Measurements from ENCODE around the gene HIBADH. TPM values are rescaled to one million over a fixed set of nuclear protein-coding genes. Genes with fewer than 3 reads are reported as not detected.

The HIBADH gene
- total RNA-seq, 1 experiment from 2014 or later, result 31.2 TPM

- CTCF ChIA-PET, result no interaction called here
- H3K36me3 ChIP-seq (ENCODE audit: control insufficient read depth, insufficient read depth, low read length), result no peaks in the 10 kb centered on the region
- POLR2A ChIA-PET, result no interaction called here
- no peak overlapping the region for H3K27ac ChIP-seq (ENCODE audit: low read length)
- TF ChIP-seq SIN3A (IDR thresholded peaks at IDR 0.05; ENCODE audit: borderline replicate concordance, insufficient read depth, low read depth, low read length) (no peak), TCF7L2 (IDR thresholded peaks at IDR 0.05; ENCODE audit: low read depth, low read length) (no peak), POLR2AphosphoS5 (IDR thresholded peaks at IDR 0.05; ENCODE audit: low read depth, low read length) (no peak), REST (IDR thresholded peaks at IDR 0.05; ENCODE audit: insufficient read depth in 1 of 2, low read depth in 2 of 2, low read length in 1 of 2) (no peak)
- TF ChIP-seq, protein P1, sequence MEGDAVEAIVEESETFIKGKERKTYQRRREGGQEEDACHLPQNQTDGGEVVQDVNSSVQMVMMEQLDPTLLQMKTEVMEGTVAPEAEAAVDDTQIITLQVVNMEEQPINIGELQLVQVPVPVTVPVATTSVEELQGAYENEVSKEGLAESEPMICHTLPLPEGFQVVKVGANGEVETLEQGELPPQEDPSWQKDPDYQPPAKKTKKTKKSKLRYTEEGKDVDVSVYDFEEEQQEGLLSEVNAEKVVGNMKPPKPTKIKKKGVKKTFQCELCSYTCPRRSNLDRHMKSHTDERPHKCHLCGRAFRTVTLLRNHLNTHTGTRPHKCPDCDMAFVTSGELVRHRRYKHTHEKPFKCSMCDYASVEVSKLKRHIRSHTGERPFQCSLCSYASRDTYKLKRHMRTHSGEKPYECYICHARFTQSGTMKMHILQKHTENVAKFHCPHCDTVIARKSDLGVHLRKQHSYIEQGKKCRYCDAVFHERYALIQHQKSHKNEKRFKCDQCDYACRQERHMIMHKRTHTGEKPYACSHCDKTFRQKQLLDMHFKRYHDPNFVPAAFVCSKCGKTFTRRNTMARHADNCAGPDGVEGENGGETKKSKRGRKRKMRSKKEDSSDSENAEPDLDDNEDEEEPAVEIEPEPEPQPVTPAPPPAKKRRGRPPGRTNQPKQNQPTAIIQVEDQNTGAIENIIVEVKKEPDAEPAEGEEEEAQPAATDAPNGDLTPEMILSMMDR (IDR thresholded peaks at IDR 0.05), result no peak
- H3K27me3 ChIP-seq (ENCODE audit: control insufficient read depth, insufficient read depth, low read length), result no peaks in the 10 kb centered on the region
- intact Hi-C loops (cut with micrococcal nuclease; ENCODE audit: unreplicated experiment) (loop anchor here (2.0 kb wide), 1 partner anchor 332 kb away; no protein-coding TSS in a partner anchor), in situ Hi-C loops (cut with HindIII; ENCODE audit: low pct_unique_long_range_greater_than_20kb, low sequenced_read_pairs) (no loop called here)
- no peaks in the 10 kb centered on the region for H3K9me3 ChIP-seq (ENCODE audit: control insufficient read depth, insufficient read depth, low read depth, low read length)
- no peaks in the 10 kb centered on the region for H3K4me1 ChIP-seq (ENCODE audit: control insufficient read depth, insufficient read depth, low read length)
- DNase-seq (ENCODE audit: low read depth, low spot score), result no peak
- no TSS peak for BruUV-seq (replicated peaks)
- no peak overlapping the region for H3K4me3 ChIP-seq (ENCODE audit: low read depth in 2 of 2, low read length in 2 of 2)
- ATAC-seq, result no peak
These were observed 26.0 kb upstream of the HIBADH start for GRCh38 chr7:27688646-27689045.

DNA sequence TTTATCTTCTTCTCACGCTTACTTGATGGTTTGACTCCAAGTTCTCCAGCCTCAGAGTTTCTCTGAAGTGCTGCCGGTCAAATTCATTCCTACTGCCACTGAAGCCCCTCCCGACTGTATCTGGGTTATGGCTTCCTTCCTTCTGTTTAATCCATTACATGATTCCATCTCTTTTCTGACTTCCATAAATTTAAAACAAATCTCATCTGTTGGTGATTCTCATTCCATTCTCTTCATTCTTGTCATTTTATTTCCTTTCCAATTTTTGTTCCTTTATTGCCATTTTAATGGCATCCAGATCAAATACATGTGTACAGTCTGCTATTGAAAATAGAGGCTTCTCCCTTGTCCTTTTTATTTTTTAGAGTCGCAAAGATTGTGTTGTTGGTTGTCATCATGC lies 25.4 kb upstream of the HIBADH start:
- in situ Hi-C loops (cut with HindIII; ENCODE audit: low pct_unique_long_range_greater_than_20kb, low sequenced_read_pairs) (no loop called here), intact Hi-C loops (cut with micrococcal nuclease; ENCODE audit: unreplicated experiment) (loop anchor here (2.0 kb wide), 1 partner anchor 333 kb away; no protein-coding TSS in a partner anchor)
- no TSS peak for BruUV-seq (replicated peaks)
- ChIA-PET POLR2A (no interaction called here), CTCF (no interaction called here)
- no peak overlapping the region for H3K4me3 ChIP-seq (ENCODE audit: low read depth in 2 of 2, low read length in 2 of 2)
- no peaks in the 10 kb centered on the region for H3K27me3 ChIP-seq (ENCODE audit: control insufficient read depth, insufficient read depth, low read length)
- no peaks in the 10 kb centered on the region for H3K4me1 ChIP-seq (ENCODE audit: control insufficient read depth, insufficient read depth, low read length)
- H3K9me3 ChIP-seq (ENCODE audit: control insufficient read depth, insufficient read depth, low read depth, low read length), result no peaks in the 10 kb centered on the region
- H3K36me3 ChIP-seq (ENCODE audit: control insufficient read depth, insufficient read depth, low read length), result no peaks in the 10 kb centered on the region
- no peak overlapping the region for H3K27ac ChIP-seq (ENCODE audit: low read length)
- ATAC-seq (no peak), DNase-seq (ENCODE audit: low read depth, low spot score) (no peak)
- TF ChIP-seq REST (IDR thresholded peaks at IDR 0.05; ENCODE audit: insufficient read depth in 1 of 2, low read depth in 2 of 2, low read length in 1 of 2), result no peak
- TF ChIP-seq SIN3A (IDR thresholded peaks at IDR 0.05; ENCODE audit: borderline replicate concordance, insufficient read depth, low read depth, low read length), result no peak
- TF ChIP-seq TCF7L2 (IDR thresholded peaks at IDR 0.05; ENCODE audit: low read depth, low read length), result no peak
- TF ChIP-seq POLR2AphosphoS5 (IDR thresholded peaks at IDR 0.05; ENCODE audit: low read depth, low read length), result no peak
- TF ChIP-seq, protein P1 (IDR thresholded peaks at IDR 0.05), result no peak

Data from Panc1 (cell line).